Ovary (tissue), 3 donors: ENCODE results near the gene MOGAT2.

Experiments
- CTCF ChIP-seq, 3 donors: fragments of 450-650 bp in 2 of 3; fragments of 200-600 bp in 1 of 3; IDR thresholded peaks; one replicate each; pipeline versions ENCODE4 v1.5.1 to v1.8.0; 2016 to 2022; ENCODE audit warnings: antibody characterized with exemption in 3 of 3, mild to moderate bottlenecking in 1 of 3
- POLR2A ChIP-seq: fragments of 450-650 bp; IDR thresholded peaks from one replicate; pipeline ENCODE4 v1.6.1; 2017; ENCODE audit warnings: antibody characterized with exemption, mild to moderate bottlenecking, moderate library complexity
- donor health status: DM: no; HTN: no; CAD: no.

GRCh38 chr11:75679566-75679965 is 38.1 kb upstream of the MOGAT2 start:
- TF ChIP-seq POLR2A (no peak), CTCF (IDR thresholded peaks at IDR 0.05) (no peak)
